Stomach (tissue), 4 donors: ENCODE measurements around the gene ZMIZ1.

Source experiments
- CTCF ChIP-seq, 7 experiments: fragments of 450-650 bp in 4 of 7; fragments of 200-600 bp in 3 of 7; sonication (generic) in 3 of 7; IDR thresholded peaks; one replicate each; pipeline ENCODE4 v1.5.1; 2016 to 2019; ENCODE audit warnings: antibody characterized with exemption in 7 of 7, control low read depth in 2 of 7, mild to moderate bottlenecking in 1 of 7
- EP300 ChIP-seq: sonication (generic); formaldehyde crosslinking; IDR thresholded peaks from one replicate; pipeline ENCODE4 v1.6.1; 2017; ENCODE audit warnings: antibody characterized with exemption
- POLR2A ChIP-seq, 4 donors: fragments of 450-650 bp; IDR thresholded peaks; one replicate each; pipeline ENCODE4 v1.6.1; 2016; ENCODE audit warnings: antibody characterized with exemption in 4 of 4, control low read depth in 2 of 4, mild to moderate bottlenecking in 1 of 4, moderate library complexity in 1 of 4

- TF ChIP-seq CTCF (IDR thresholded peaks at IDR 0.05) = no peak
- no peak for TF ChIP-seq POLR2A (IDR thresholded peaks at IDR 0.05)
- no peak for TF ChIP-seq EP300
Observed at GRCh38 chr10:79028451-79029010, 40.2 kb upstream of the ZMIZ1 start.
